Effector memory CD8-positive, alpha-beta T cell (primary cell): ENCODE measurements around the gene ALG11.

ENCODE experiments used
- ATAC-seq: fragments of 150-1000 bp; cut with Tn5 transposase; replicated peaks from 2 replicates; pipeline ENCODE4 v1.10.0; 2021; ENCODE audit warnings: mild to moderate bottlenecking, moderate library complexity
- DNase-seq, 3 experiments: peaks; one replicate each; pipeline ENCODE4 v3.0.0; 2021
- H3K27ac Mint-ChIP-seq, 2 donors: one replicate each; pipeline ENCODE4 v1.8.0; 2022; ENCODE audit warnings: mild to moderate bottlenecking in 2 of 2, mixed read lengths in 2 of 2, moderate library complexity in 2 of 2
- H3K27me3 Mint-ChIP-seq, 2 donors: one replicate each; pipeline ENCODE4 v1.8.0; 2022; ENCODE audit warnings: mixed read lengths in 2 of 2
- H3K36me3 Mint-ChIP-seq: one replicate; pipeline ENCODE4 v1.8.0; 2022; ENCODE audit warnings: mild to moderate bottlenecking, moderate library complexity, mixed read lengths; ENCODE audit not compliant: insufficient read depth
- H3K4me1 Mint-ChIP-seq, 2 donors: one replicate each; pipeline ENCODE4 v1.8.0; 2022; ENCODE audit warnings: low read depth in 2 of 2, mixed read lengths in 2 of 2
- H3K4me3 Mint-ChIP-seq, 2 donors: one replicate each; pipeline ENCODE4 v1.8.0; 2022; ENCODE audit warnings: mild to moderate bottlenecking in 2 of 2, mixed read lengths in 2 of 2, moderate library complexity in 2 of 2
- H3K9me3 Mint-ChIP-seq, 2 donors: one replicate each; pipeline ENCODE4 v1.8.0; 2022; ENCODE audit warnings: mixed read lengths in 2 of 2

The ALG11 gene

DNA sequence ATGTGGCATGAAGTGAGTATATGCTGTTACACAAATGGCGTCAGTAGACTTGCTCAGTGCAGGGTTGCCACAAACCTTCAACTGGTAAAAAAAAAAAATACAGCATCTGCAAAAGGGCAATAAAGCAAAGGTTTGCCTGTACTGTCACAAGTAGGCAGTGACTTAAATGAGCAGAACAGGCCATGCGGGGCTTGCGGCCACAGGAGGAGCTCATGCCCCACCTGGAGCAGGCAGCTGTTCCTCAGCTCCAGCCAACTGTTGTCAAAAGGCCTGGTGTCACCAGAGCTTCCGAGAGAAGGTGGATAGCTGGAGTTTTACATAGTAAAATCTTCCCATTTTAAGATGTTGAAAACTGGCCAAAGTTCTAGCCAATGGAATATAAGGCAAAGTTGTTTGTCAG is 8.7 kb upstream of the ALG11 start:
- Mint-ChIP-seq H3K4me3 (no peak overlapping the region), H3K27me3 (peaks cover 31 to 45% of the 10 kb centered on the region in 2 donors), H3K4me1 (no peaks in the 10 kb centered on the region), H3K36me3 (no peaks in the 10 kb centered on the region), H3K27ac (no peak overlapping the region), H3K9me3 (no peaks in the 10 kb centered on the region)
- ATAC-seq (no peak), DNase-seq (no peak)

DNA sequence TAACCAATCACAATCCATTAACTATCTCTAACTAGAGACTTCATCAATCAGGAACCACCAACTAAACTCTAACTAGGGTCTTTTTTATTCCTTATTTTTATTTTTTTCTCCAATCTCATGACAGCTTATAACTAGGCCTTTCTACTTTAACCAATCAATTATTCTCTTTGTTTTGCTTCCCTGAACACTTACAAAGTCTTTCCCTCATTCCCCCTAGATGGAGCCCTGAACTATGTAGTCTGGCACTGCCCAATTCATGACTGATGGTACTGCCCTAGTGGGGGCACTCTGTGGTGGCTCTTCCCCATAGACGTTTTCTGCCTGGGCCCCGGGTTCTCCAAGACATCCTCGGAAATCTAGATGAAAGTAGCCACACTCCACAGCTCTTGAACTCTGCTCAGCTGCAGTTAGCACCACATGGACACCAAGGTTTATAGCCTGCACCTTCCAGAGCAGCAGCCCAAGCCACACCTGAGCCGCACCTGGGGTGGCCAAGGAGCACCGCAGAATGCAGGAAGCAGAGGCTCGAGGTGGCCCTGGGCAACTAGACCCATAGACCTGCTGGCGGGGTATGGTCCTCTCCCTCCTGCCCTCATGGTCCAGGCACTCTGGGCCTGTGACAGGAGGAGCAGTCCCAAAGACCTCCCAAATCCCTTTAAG is 7.6 kb upstream of the ALG11 start:
- H3K9me3 Mint-ChIP-seq, result no peaks in the 10 kb centered on the region
- H3K27ac Mint-ChIP-seq, result no peak overlapping the region
- ATAC-seq (no peak), DNase-seq (no peak)
- H3K36me3 Mint-ChIP-seq, result no peaks in the 10 kb centered on the region
- no peak overlapping the region for H3K4me3 Mint-ChIP-seq
- H3K4me1 Mint-ChIP-seq, result no peaks in the 10 kb centered on the region
- H3K27me3 Mint-ChIP-seq, result peaks cover 31 to 45% of the 10 kb centered on the region in 2 donors

DNA sequence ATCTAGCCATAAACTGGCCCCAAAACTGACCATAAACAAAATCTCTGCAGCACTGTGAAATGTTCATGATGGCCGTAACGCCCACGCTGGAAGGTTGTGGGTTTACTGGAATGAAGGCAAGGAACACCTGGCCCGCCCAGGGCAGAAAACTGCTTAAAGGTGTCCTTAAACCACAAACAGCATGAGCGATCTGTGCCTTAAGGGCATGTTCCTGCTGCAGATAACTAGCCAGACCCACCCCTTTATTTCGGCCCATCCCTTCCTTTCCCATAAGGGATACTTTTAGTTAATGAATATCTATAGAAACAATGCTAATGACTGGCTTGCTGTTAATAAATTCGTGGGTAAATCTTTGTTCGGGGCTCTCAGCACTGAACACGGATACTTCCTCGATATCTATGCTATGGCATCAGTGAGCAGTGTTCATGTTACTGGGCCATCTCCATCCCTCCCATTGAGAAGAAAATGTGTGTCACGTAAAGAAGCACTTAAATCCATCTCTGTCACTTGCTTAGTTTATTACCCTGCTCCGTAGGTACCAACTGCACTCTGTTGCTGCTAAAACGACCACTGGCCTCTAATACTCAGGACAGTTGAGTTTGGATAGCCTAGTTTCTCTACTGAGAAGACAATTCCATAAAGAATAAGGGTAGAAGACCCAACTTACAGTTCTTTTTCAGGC is 6.2 kb upstream of the ALG11 start:
- Mint-ChIP-seq H3K36me3 (no peaks in the 10 kb centered on the region), H3K27me3 (peaks cover 34 to 46% of the 10 kb centered on the region in 2 donors), H3K4me3 (no peak overlapping the region), H3K27ac (no peak overlapping the region), H3K4me1 (peaks cover 2% of the 10 kb centered on the region in 2 donors), H3K9me3 (no peaks in the 10 kb centered on the region)
- DNase-seq (no peak), ATAC-seq (no peak)

DNA sequence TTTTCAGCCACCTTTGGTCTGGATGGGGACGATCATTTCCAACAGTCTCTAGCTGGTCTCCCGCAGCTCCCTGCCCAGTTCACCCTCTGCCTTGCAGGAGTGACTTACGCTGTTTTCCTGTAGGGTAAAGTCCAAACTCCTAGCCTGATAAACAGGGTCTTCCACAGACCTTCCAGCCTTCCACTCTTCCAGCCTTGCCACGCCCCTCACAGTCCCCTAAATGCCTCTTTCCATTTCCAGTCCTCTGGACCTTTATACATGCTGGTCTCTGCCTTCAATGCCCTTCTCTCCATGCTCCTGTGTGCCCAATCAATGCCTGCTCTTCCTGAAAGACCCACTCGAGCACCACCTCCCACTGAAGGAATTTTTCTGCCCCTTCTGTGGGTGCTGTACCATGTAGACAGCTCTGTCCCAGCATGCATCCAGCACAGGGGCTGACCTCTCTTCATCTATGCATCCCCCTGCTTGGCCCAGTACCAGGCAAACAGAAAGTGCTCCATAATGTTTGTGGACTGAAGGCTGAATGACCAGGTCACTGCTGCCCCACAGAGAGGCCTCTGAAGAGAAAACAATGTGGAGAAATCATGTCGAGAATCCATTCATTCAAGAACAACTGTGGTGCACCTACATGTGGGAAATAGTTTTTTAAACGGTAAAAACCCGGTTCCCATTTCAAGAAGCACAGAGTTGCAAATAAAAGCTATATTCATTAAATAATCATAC is 5.5 kb upstream of the ALG11 start:
- no peak for ATAC-seq
- Mint-ChIP-seq H3K9me3 (no peaks in the 10 kb centered on the region), H3K4me1 (peaks cover 5 to 6% of the 10 kb centered on the region in 2 donors), H3K27me3 (peaks cover 32 to 50% of the 10 kb centered on the region in 2 donors), H3K27ac (no peak overlapping the region), H3K36me3 (no peaks in the 10 kb centered on the region), H3K4me3 (no peak overlapping the region)
- DNase-seq, result no peak

DNA sequence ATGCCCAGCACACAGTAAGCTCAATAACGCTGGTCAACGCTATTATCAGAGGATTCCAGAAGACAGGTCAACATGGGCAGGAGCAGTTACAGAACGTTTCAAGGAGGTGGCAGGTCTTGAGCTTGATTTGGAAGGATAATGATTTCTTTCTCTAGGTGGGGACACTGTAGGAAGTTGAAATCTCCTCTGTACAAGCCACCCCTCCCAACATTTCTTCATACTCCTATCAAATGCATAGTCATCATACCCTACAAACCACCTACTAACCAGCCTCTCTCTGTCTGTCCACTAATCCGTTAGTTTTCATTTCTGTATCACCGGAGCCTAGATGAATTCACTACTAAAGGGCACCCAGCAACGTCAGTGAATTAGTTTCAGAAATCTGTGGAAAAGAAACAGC is 2.3 kb upstream of the ALG11 start:
- peaks cover 12 to 16% of the 10 kb centered on the region in 2 donors for H3K4me1 Mint-ChIP-seq
- ATAC-seq (no peak), DNase-seq (no peak)
- peaks cover 32 to 50% of the 10 kb centered on the region in 2 donors for H3K27me3 Mint-ChIP-seq
- H3K27ac Mint-ChIP-seq, result no peak overlapping the region
- H3K9me3 Mint-ChIP-seq, result no peaks in the 10 kb centered on the region
- peak overlapping the region; percentile 92 to 97 for H3K4me3 Mint-ChIP-seq
- H3K36me3 Mint-ChIP-seq, result peaks cover 4% of the 10 kb centered on the region

DNA sequence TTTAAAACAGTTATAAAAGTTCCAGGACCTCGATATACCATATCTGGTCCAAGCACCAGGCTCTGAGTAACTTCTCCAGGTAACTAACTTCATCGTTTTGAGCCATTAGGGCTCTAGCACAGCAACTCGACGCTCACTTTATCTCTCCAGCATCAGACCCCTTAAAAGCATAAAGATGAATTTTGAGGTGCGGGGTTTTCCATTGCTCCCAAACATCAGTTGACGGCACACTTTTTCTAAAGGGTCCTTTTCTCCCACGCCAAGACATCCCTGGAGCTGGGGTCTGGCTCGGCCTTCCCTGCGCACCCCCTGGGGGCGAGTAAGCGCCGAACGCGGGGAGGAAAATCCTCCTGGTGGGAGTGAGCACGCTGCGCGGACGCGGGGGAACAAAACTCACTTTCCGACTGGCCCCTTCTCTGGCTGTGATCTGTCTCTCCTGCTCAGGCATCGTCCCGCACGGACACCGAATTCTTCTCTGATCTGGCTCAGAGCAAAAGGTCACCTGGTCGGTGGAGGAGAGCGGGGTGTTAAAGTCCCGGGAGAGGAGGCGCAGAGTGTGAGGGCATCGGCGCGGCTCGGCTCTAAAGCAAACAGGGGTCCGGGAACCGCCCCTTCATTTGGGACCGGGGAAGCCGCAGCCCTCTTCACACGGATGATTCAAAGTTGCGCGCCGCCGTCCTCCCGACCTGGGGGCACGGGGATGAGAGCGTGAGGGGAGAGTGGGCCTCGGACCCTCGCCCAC is 1.1 kb upstream of the ALG11 start, which contains the start of gene ATP7B:
Gene ATP7B (minus strand): TSS at position 561 of the 742 bp plus-strand sequence. CDS start 113 bp downstream, at position 448.
- Mint-ChIP-seq H3K36me3 (peaks cover 4% of the 10 kb centered on the region), H3K4me1 (peaks cover 17 to 21% of the 10 kb centered on the region in 2 donors), H3K27ac (peak within 1 kb of the TSS; percentile 85 to 94), H3K4me3 (peak within 1 kb of the TSS; percentile 92 to 97), H3K27me3 (peaks cover 31 to 50% of the 10 kb centered on the region in 2 donors), H3K9me3 (no peaks in the 10 kb centered on the region)
- ATAC-seq (no peak), DNase-seq (peak in 1 of 3 experiments; percentile 4)

DNA sequence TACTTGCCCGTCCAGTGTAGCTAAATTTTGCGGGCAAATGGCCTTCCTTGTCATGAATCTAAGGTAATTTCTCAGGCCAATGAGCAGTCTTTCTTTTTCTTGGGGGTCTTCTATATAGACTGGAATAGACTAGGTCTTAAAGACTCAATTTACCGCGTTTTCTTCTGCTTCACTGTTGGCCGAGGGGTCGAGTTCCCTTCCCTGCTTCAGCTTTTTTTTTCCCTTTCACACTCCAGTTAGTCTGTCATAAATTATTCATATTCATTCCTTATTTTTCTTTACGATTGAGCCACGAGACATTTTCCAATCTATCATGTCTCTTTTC is 276 bp downstream of the ALG11 start:
- Mint-ChIP-seq H3K9me3 (no peaks in the 10 kb centered on the region), H3K27me3 (peaks cover 23 to 36% of the 10 kb centered on the region in 2 donors), H3K4me1 (peaks cover 28 to 29% of the 10 kb centered on the region in 2 donors), H3K4me3 (peak overlapping the region; percentile 92 to 97), H3K27ac (peak overlapping the region; percentile 85 to 94), H3K36me3 (peaks cover 11% of the 10 kb centered on the region)
- DNase-seq (no peak), ATAC-seq (no peak)

DNA sequence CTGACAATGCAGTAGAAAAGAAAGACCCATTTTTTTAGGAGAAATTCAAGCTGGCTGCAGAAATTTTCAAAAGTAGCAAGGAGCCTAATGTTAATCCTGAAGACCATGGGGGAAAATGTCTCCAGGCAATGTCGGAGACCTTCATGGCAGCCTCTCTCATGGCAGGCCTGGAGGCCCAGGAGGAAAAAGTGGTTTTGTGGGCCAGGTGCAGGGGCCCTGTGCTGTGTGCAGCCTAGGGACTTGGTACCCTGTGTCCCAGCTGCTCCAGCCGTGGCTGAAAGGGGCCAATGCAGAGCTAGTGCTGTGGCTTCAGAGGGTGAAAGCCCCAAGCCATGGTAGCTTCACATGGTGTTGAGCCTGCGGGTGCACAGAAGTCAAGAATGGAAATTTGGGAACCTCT is 4.1 kb downstream of the ALG11 start:
- DNase-seq (no peak), ATAC-seq (no peak)
- Mint-ChIP-seq H3K27ac (no peak overlapping the region), H3K27me3 (peaks cover 0 to under 1% of the 10 kb centered on the region in 2 donors), H3K36me3 (peaks cover 30% of the 10 kb centered on the region), H3K9me3 (no peaks in the 10 kb centered on the region), H3K4me3 (no peak overlapping the region), H3K4me1 (peaks cover 32 to 45% of the 10 kb centered on the region in 2 donors)

DNA sequence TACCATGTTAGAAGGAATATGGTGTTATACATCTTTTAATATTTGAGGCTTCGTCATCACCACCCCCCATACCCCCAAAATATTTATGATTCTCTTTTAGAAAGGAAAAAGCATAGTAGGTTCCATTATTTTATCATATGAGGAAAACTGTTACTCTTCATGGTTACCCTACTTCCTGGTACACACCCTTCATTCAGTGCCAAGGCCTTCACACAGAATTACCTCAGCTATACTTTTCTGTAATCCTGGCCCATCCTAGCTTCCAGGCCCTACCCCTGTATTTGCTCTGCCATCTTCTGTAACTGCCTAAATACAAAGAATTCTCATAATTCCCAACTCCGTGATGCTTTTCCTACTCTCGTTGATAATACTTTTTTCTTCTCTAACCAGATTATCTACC is 8.0 kb downstream of the ALG11 start:
- DNase-seq (no peak), ATAC-seq (no peak)
- no peaks in the 10 kb centered on the region for H3K27me3 Mint-ChIP-seq
- H3K9me3 Mint-ChIP-seq, result no peaks in the 10 kb centered on the region
- no peak overlapping the region for H3K27ac Mint-ChIP-seq
- H3K4me1 Mint-ChIP-seq, result peaks cover 22 to 42% of the 10 kb centered on the region in 2 donors
- H3K36me3 Mint-ChIP-seq, result peaks cover 52% of the 10 kb centered on the region
- H3K4me3 Mint-ChIP-seq, result no peak overlapping the region

DNA sequence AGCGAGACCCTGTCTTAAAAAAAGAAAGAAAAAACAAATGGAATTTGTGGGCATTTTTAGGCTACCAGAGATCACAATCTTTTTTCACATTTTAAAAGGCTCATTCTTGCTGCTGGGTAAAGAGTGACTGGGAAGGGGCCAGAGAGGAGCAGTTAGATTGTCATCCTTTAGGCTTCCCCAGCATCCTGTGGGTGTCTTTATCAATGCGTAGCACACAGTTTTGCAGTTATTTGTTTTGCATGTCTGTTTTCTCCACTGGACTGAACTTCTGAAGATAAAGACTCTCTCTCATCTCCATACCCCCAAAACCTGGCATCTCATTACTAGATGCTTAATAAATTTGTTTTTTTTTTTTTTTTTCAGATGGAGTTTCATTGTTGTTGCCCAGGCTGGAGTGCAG is 10.2 kb downstream of the ALG11 start:
- Mint-ChIP-seq H3K36me3 (peaks cover 52% of the 10 kb centered on the region), H3K27ac (no peak overlapping the region), H3K4me1 (peaks cover 28 to 47% of the 10 kb centered on the region in 2 donors), H3K27me3 (no peaks in the 10 kb centered on the region), H3K4me3 (no peak overlapping the region), H3K9me3 (no peaks in the 10 kb centered on the region)
- DNase-seq (no peak), ATAC-seq (no peak)

DNA sequence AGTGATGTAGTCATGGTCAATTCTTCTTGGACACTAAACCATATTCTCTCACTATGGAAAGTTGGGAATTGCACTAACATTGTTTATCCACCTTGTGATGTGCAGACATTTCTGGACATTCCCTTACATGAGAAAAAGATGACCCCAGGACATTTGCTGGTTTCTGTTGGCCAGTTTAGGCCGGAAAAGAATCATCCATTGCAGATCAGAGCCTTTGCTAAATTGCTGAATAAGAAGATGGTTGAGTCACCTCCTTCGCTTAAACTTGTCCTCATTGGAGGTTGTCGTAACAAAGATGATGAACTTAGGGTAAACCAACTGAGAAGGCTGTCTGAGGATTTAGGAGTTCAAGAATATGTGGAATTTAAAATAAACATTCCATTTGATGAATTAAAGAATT is 12.3 kb downstream of the ALG11 start, which contains the start of gene UTP14C:
Gene UTP14C (plus strand): TSS at position 211 of the 400 bp plus-strand sequence. CDS start 4,114 bp downstream, outside the sequence.
- Mint-ChIP-seq H3K4me1 (peaks cover 25 to 42% of the 10 kb centered on the region in 2 donors), H3K27ac (no peak within 1 kb of the TSS), H3K4me3 (no peak within 1 kb of the TSS), H3K27me3 (no peaks in the 10 kb centered on the region), H3K36me3 (peaks cover 43% of the 10 kb centered on the region), H3K9me3 (peaks cover 2 to 5% of the 10 kb centered on the region in 2 donors)
- DNase-seq (no peak), ATAC-seq (no peak)

DNA sequence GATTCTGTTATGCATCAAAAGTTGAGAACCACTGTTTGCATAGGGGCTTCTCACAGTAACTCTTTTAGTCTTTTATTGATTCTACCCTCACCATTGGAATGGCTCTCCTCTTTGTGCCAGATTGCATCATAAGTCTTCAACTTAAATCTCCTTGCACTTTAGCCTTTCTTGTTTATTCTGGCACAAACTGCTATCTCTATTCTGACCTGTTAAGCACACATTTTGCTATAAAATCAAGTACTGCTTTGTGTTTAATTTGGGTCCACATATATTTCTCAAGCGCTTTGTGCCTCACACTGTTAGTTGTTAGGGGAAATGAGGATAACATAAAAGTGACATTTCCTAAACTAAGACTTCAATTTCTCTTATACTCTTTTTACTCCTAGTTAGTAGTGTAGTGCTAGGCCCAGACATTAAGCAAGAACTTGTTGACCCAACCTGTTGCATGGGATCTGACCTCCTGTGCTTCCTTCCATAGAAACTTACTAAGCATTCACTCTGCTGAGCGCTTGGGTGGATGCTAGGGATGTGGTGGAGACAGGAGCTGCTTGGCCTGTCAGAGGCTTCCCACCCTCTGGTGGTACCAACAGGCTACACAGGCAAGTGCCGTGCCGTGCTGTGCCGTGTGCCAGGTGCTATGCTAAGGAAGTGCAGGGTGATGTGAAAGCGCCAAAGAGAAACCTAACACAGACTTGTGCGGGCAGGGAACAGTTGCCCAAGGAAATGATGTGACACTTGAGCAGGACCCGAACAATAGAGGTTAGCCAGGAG is 13.5 kb downstream of the ALG11 start:
- no peaks in the 10 kb centered on the region for H3K27me3 Mint-ChIP-seq
- H3K27ac Mint-ChIP-seq, result no peak overlapping the region
- DNase-seq (no peak), ATAC-seq (no peak)
- H3K9me3 Mint-ChIP-seq, result peaks cover 2 to 13% of the 10 kb centered on the region in 2 donors
- H3K4me1 Mint-ChIP-seq, result peaks cover 22 to 38% of the 10 kb centered on the region in 2 donors
- peaks cover 36% of the 10 kb centered on the region for H3K36me3 Mint-ChIP-seq
- no peak overlapping the region for H3K4me3 Mint-ChIP-seq
